Spleen (tissue), 11 donors: ENCODE measurements around the gene KRTAP9-6. TPM values are rescaled to one million over a fixed set of nuclear protein-coding genes. Genes with fewer than 3 reads are reported as not detected.
"Not testable (repeated sequence)": the region's sequence is repeated elsewhere in the genome, so short reads cannot be mapped to it uniquely, and the experiment has no call there.

Experiments used
- DNase-seq: peaks from one replicate; pipeline ENCODE4 v3.0.0-alpha.2; 2020
- H3K27ac ChIP-seq, 8 donors: fragments of 200-600 bp; sonication (generic) in 7 of 8; 1 replicate in 4 of 8; 2 replicates in 4 of 8; pipeline versions ENCODE4 v1.5.0 to v1.8.0; 2016 to 2021; ENCODE audit warnings: inconsistent platforms in 4 of 8, mild to moderate bottlenecking in 4 of 8, moderate library complexity in 1 of 8
- H3K27me3 ChIP-seq, 7 donors: fragments of 200-600 bp; sonication (generic) in 6 of 7; replicated peaks in 1 of 7; 1 replicate in 4 of 7; 2 replicates in 3 of 7; pipeline versions ENCODE4 v1.5.0 to v1.8.0; 2016 to 2021; ENCODE audit warnings: inconsistent platforms in 3 of 7, mild to moderate bottlenecking in 1 of 7
- H3K36me3 ChIP-seq, 6 donors: fragments of 200-600 bp; sonication (generic) in 5 of 6; 1 replicate in 4 of 6; 2 replicates in 2 of 6; pipeline versions ENCODE4 v1.5.0 to v1.8.0; 2016 to 2021; ENCODE audit warnings: inconsistent platforms in 2 of 6
- H3K4me1 ChIP-seq, 6 donors: fragments of 200-600 bp; sonication (generic) in 5 of 6; 1 replicate in 3 of 6; 2 replicates in 3 of 6; pipeline versions ENCODE4 v1.5.0 to v1.8.0; 2016 to 2021; ENCODE audit warnings: inconsistent platforms in 3 of 6
- H3K4me3 ChIP-seq, 8 donors: fragments of 200-600 bp; sonication (generic) in 7 of 8; 1 replicate in 4 of 8; 2 replicates in 4 of 8; pipeline versions ENCODE4 v1.5.0 to v1.8.0; 2016 to 2021; ENCODE audit warnings: inconsistent platforms in 4 of 8, mild to moderate bottlenecking in 4 of 8, moderate library complexity in 2 of 8
- H3K9me3 ChIP-seq, 8 donors: fragments of 200-600 bp; sonication (generic) in 7 of 8; 1 replicate in 4 of 8; 2 replicates in 4 of 8; pipeline versions ENCODE4 v1.5.0 to v1.8.0; 2016 to 2021; ENCODE audit warnings: inconsistent platforms in 4 of 8
- POLR2A ChIP-seq, 3 donors: fragments of 450-650 bp; IDR thresholded peaks; one replicate each; pipeline ENCODE4 v1.5.1; 2017; ENCODE audit warnings: antibody characterized with exemption in 3 of 3, mild to moderate bottlenecking in 1 of 3
- POLR2AphosphoS5 ChIP-seq, 3 donors: sonication (generic); formaldehyde crosslinking; IDR thresholded peaks; one replicate each; pipeline ENCODE4 v1.5.1; 2017; ENCODE audit warnings: antibody characterized with exemption in 3 of 3
- WGBS, 5 donors: extraction: QIAGEN DNeasy Blood & Tissue Kit in 3 of 5; methylation state at CpG; one replicate each; pipeline versions ENCODE4 v1.1.5 to v1.1.7; 2013 to 2018; 5-methylcytosine and 5-hydroxymethylcytosine counted together
- intact Hi-C: fragments of 100-400 bp; cut with DNase I; formaldehyde crosslinking; loops from one replicate; pipeline ENCODE4 v1.15.0; 2023; ENCODE audit warnings: low total_unique reads
- polyA plus RNA-seq, 3 donors: library from polyadenylated mRNA; stranded (reverse); fragments of 200-250 nt; gene quantifications; one replicate each; pipeline ENCODE4 v1.2.1, GENCODE V29; 2013
- total RNA-seq, 7 donors: library from RNA; depleted of rRNA in 3 of 7; stranded (reverse); fragments of >200 nt in 3 of 7; fragmentation: NEBNext Ultra II Directional in 4 of 7; extraction: Animal tissue kit (Norgen Biotek cat#: 25700) in 4 of 7; gene quantifications; one replicate each; pipeline versions ENCODE4 v1.1.0 to v1.2.1, GENCODE V29; 2016 to 2021
- TF ChIP-seq, protein P1 (sequence below), 11 experiments: fragments of 200-600 bp in 7 of 11; fragments of 450-650 bp in 4 of 11; sonication (generic) in 4 of 11; IDR thresholded peaks in 8 of 11; conservative IDR thresholded peaks in 3 of 11; 1 replicate in 7 of 11; 2 replicates in 4 of 11; pipeline versions ENCODE4 v1.4.0 to v1.8.0; 2016 to 2021; ENCODE audit warnings: antibody characterized with exemption in 11 of 11, inconsistent platforms in 4 of 11, mild to moderate bottlenecking in 1 of 11
- donor health status: healthy with polysubstance abuse.
- donor health status: DM: no; HTN: no; CAD: no; lungs with moderate emphysema.
- donor health status: DM: no; HTN: no; CAD: no.
- donor health status: Bipolar disorder and iron deficiency.
- donor health status: healthy.
- donor health status: DM: no; HTN: no; CAD: no.
- donor health status: DM: yes; HTN: yes; CAD: no.

Gene KRTAP9-6
- total and polyA plus RNA-seq, 10 donors: not detected

- Histone ChIP-seq H3K27ac (no peak overlapping the region), H3K4me3 (no peak overlapping the region), H3K4me1 (no peaks in the 10 kb centered on the region), H3K36me3 (no peaks in the 10 kb centered on the region), H3K9me3 (no peaks in the 10 kb centered on the region), H3K27me3 (peaks cover 0 to 20% (median 5%) of the 10 kb centered on the region in 7 donors)
- DNase-seq: no peak
- intact Hi-C loops: no loop called here
- TF ChIP-seq POLR2A (IDR thresholded peaks at IDR 0.05) (no peak), POLR2AphosphoS5 (IDR thresholded peaks at IDR 0.05) (no peak)
- TF ChIP-seq, protein P1, sequence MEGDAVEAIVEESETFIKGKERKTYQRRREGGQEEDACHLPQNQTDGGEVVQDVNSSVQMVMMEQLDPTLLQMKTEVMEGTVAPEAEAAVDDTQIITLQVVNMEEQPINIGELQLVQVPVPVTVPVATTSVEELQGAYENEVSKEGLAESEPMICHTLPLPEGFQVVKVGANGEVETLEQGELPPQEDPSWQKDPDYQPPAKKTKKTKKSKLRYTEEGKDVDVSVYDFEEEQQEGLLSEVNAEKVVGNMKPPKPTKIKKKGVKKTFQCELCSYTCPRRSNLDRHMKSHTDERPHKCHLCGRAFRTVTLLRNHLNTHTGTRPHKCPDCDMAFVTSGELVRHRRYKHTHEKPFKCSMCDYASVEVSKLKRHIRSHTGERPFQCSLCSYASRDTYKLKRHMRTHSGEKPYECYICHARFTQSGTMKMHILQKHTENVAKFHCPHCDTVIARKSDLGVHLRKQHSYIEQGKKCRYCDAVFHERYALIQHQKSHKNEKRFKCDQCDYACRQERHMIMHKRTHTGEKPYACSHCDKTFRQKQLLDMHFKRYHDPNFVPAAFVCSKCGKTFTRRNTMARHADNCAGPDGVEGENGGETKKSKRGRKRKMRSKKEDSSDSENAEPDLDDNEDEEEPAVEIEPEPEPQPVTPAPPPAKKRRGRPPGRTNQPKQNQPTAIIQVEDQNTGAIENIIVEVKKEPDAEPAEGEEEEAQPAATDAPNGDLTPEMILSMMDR (IDR thresholded peaks at IDR 0.05 in 8 of 11, conservative IDR thresholded peaks at IDR 0.05 in 3 of 11): no peak
Measured at GRCh38 chr17:41258406-41258805, 6.8 kb upstream of the KRTAP9-6 start.

DNA sequence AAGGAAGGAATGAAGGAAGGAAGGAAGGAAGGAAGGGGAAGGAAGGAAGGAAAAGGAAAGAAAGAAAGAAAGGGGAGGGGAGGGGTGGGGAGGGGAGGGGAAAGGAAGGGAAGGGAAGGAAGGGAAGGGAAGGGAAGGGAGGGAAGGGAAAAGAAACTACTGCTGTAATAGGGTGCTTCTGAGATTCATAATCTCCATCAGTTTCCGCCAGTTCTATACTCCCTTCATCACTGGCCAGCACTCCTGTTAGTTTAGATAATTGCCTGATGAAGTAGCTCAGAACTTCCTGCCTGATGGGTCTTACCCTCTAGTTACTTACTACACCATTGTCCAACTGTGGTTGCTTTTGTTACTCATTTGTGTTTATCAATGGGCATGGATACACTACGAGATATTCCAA is 2.0 kb upstream of the KRTAP9-6 start:
- Histone ChIP-seq H3K27me3 (peaks cover 0 to 19% (median 0%) of the 10 kb centered on the region in 7 donors), H3K4me1 (no peaks in the 10 kb centered on the region), H3K27ac (no peak overlapping the region), H3K9me3 (no peaks in the 10 kb centered on the region), H3K4me3 (no peak overlapping the region), H3K36me3 (no peaks in the 10 kb centered on the region)
- no peak for DNase-seq
- intact Hi-C loops: no loop called here
- TF ChIP-seq, protein P1 (IDR thresholded peaks at IDR 0.05 in 8 of 11, conservative IDR thresholded peaks at IDR 0.05 in 3 of 11): no peak
- no peak for TF ChIP-seq POLR2AphosphoS5 (IDR thresholded peaks at IDR 0.05)
- TF ChIP-seq POLR2A (IDR thresholded peaks at IDR 0.05): no peak
- 74 to 88% (median 77%) methylated on average over 2 of the region's 2 CpGs for WGBS, 5 donors

- H3K36me3 ChIP-seq: no peaks in the 10 kb centered on the region
- H3K4me1 ChIP-seq: no peaks in the 10 kb centered on the region
- intact Hi-C loops: no loop called here
- H3K27me3 ChIP-seq: peaks cover 0 to 7% (median 0%) of the 10 kb centered on the region in 7 donors
- DNase-seq: no peak
- WGBS, 5 donors: 82 to 98% (median 89%) methylated on average over 3 of the region's 3 CpGs
- H3K9me3 ChIP-seq: no peaks in the 10 kb centered on the region
- TF ChIP-seq POLR2A (IDR thresholded peaks at IDR 0.05) (no peak), POLR2AphosphoS5 (IDR thresholded peaks at IDR 0.05) (no peak)
- TF ChIP-seq, protein P1 (IDR thresholded peaks at IDR 0.05 in 8 of 11, conservative IDR thresholded peaks at IDR 0.05 in 3 of 11): no peak
- H3K27ac ChIP-seq: no peak overlapping the region
- no peak overlapping the region for H3K4me3 ChIP-seq
Measured at GRCh38 chr17:41264599-41264998, 579 bp upstream of the KRTAP9-6 start.

DNA sequence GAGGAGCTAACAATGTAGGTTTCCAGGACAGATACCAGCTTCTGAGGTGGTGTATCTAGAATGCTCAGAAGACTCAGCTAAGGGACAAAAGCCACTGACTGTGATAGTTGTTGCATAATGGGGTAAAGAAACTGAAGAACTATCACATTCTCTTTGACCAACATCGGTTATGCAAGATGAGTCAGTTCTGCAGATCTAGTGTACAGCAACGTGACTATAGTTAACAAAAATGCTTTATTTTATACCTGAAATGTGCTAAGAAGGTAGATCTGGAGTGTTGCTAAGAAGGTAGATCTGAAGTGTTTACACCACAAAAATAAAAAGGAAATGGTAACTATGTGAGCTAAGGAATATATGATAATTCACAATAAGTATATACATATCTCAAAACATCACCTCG is 2.5 kb downstream of the KRTAP9-6 start:
- Histone ChIP-seq H3K4me3 (no peak overlapping the region), H3K4me1 (no peaks in the 10 kb centered on the region), H3K9me3 (no peaks in the 10 kb centered on the region), H3K27me3 (peaks cover 0 to 4% (median 0%) of the 10 kb centered on the region in 7 donors), H3K36me3 (no peaks in the 10 kb centered on the region), H3K27ac (no peak overlapping the region)
- 71 to 93% (median 79%) methylated on average over 3 of the region's 3 CpGs; no CpG with 5 or more reads in 2 of the 5 donors for WGBS, 5 donors
- intact Hi-C loops: no loop called here
- no peak for TF ChIP-seq POLR2AphosphoS5 (IDR thresholded peaks at IDR 0.05)
- TF ChIP-seq, protein P1 (IDR thresholded peaks at IDR 0.05 in 8 of 11, conservative IDR thresholded peaks at IDR 0.05 in 3 of 11): no peak
- no peak for TF ChIP-seq POLR2A (IDR thresholded peaks at IDR 0.05)
- DNase-seq: no peak

- H3K4me1 ChIP-seq, H3K36me3 ChIP-seq, intact Hi-C loops, H3K27me3 ChIP-seq, H3K9me3 ChIP-seq, H3K27ac ChIP-seq, DNase-seq, H3K4me3 ChIP-seq: not testable (repeated sequence)
- WGBS, 5 donors: 30 to 75% methylated on average over 1 of the region's 1 CpG; no CpG with 5 or more reads in 3 of the 5 donors
Measured at GRCh38 chr17:41271323-41271722, 6.1 kb downstream of the KRTAP9-6 start.
